Stomach (tissue), 19 donors: ENCODE measurements around the gene VWF. TPM values are rescaled to one million over a fixed set of nuclear protein-coding genes. Genes with fewer than 3 reads are reported as not detected.

Experiments
- DNase-seq, 2 donors: peaks; one replicate each; pipeline versions ENCODE4 v3.0.0 to v3.0.0-alpha.2; 2013 to 2019
- H3K27ac ChIP-seq, 5 donors: fragments of 200-600 bp in 4 of 5; sonication (generic) in 4 of 5; one replicate each; pipeline ENCODE4 v1.5.1; 2013 to 2019; ENCODE audit warnings: mild to moderate bottlenecking in 1 of 5, moderate library complexity in 1 of 5
- H3K27me3 ChIP-seq, 3 donors: fragments of 200-600 bp; sonication (generic); one replicate each; pipeline ENCODE4 v1.5.1; 2017 to 2019; ENCODE audit warnings: mixed run types in 1 of 3
- H3K36me3 ChIP-seq, 4 donors: fragments of 200-600 bp; sonication (generic); 1 replicate in 3 of 4; 2 replicates in 1 of 4; pipeline ENCODE4 v1.5.1; 2016 to 2019
- H3K4me1 ChIP-seq, 4 donors: fragments of 200-600 bp; sonication (generic); one replicate each; pipeline ENCODE4 v1.5.1; 2016 to 2019
- H3K4me3 ChIP-seq, 4 donors: fragments of 200-600 bp; sonication (generic) in 3 of 4; one replicate each; pipeline ENCODE4 v1.5.1; 2016 to 2019; ENCODE audit warnings: mild to moderate bottlenecking in 1 of 4
- H3K9me3 ChIP-seq, 4 donors: fragments of 200-600 bp; sonication (generic); one replicate each; pipeline ENCODE4 v1.5.1; 2016 to 2019
- EP300 ChIP-seq: sonication (generic); formaldehyde crosslinking; IDR thresholded peaks from one replicate; pipeline ENCODE4 v1.6.1; 2017; ENCODE audit warnings: antibody characterized with exemption
- POLR2A ChIP-seq, 4 donors: fragments of 450-650 bp; IDR thresholded peaks; one replicate each; pipeline ENCODE4 v1.6.1; 2016; ENCODE audit warnings: antibody characterized with exemption in 4 of 4, control low read depth in 2 of 4, mild to moderate bottlenecking in 1 of 4, moderate library complexity in 1 of 4
- POLR2AphosphoS5 ChIP-seq, 3 donors: sonication (generic); formaldehyde crosslinking; IDR thresholded peaks; one replicate each; pipeline ENCODE4 v1.6.1; 2016; ENCODE audit warnings: antibody characterized with exemption in 3 of 3
- WGBS, 5 donors: extraction: QIAGEN DNeasy Blood & Tissue Kit in 3 of 5; methylation state at CpG; one replicate each; pipeline versions ENCODE4 v1.1.5 to v1.1.7; 2013 to 2018; 5-methylcytosine and 5-hydroxymethylcytosine counted together
- intact Hi-C: fragments of 100-400 bp; cut with DNase I; formaldehyde crosslinking; loops from one replicate; pipeline ENCODE4 v1.15.1; 2023; ENCODE audit warnings: low total_unique reads
- long read RNA-seq, 10 donors: transcript quantifications; one replicate each; lab custom pipeline, GENCODE V29; 2026
- polyA plus RNA-seq, 3 donors: library from polyadenylated mRNA; stranded (reverse); fragments of 200-250 nt; gene quantifications; one replicate each; pipeline ENCODE4 v1.2.3, GENCODE V29; 2013
- total RNA-seq, 5 donors: library from RNA; depleted of rRNA; stranded (reverse); fragments of >200 nt; gene quantifications; one replicate each; pipeline versions ENCODE4 v1.1.0 to v1.2.3, GENCODE V29; 2014 to 2016
- TF ChIP-seq, protein P1 (sequence below), 7 experiments: fragments of 450-650 bp in 4 of 7; fragments of 200-600 bp in 3 of 7; sonication (generic) in 3 of 7; IDR thresholded peaks; one replicate each; pipeline ENCODE4 v1.5.1; 2016 to 2019; ENCODE audit warnings: antibody characterized with exemption in 7 of 7, control low read depth in 2 of 7, mild to moderate bottlenecking in 1 of 7
- donor health status: healthy with polysubstance abuse.
- donor health status: Bipolar disorder and iron deficiency.
- donor health status: healthy.

The VWF gene
- total RNA-seq (100 to 1,000 TPM in 1 of 5 donors, 10 to 100 TPM in 4; 49.0 to 103 (median 69.6) TPM), polyA plus RNA-seq (10 to 100 TPM in 1 of 3 donors, 1 to 10 TPM in 2; 3.1 to 22.7 (median 3.2) TPM)
- long read RNA-seq, donor 1 = 0 reads
- long read RNA-seq, donor 2 = 0 reads
- long read RNA-seq, donor 3 = 0 reads
- long read RNA-seq, donor 4 = 0 reads
- long read RNA-seq, donor 5 = 0 reads
- long read RNA-seq, donor 6 = 0 reads
- long read RNA-seq, donor 7 = 0 reads
- long read RNA-seq, donor 8 = 0 reads
- long read RNA-seq, donor 9 = 0 reads
- long read RNA-seq, donor 10 = 0 reads

DNA sequence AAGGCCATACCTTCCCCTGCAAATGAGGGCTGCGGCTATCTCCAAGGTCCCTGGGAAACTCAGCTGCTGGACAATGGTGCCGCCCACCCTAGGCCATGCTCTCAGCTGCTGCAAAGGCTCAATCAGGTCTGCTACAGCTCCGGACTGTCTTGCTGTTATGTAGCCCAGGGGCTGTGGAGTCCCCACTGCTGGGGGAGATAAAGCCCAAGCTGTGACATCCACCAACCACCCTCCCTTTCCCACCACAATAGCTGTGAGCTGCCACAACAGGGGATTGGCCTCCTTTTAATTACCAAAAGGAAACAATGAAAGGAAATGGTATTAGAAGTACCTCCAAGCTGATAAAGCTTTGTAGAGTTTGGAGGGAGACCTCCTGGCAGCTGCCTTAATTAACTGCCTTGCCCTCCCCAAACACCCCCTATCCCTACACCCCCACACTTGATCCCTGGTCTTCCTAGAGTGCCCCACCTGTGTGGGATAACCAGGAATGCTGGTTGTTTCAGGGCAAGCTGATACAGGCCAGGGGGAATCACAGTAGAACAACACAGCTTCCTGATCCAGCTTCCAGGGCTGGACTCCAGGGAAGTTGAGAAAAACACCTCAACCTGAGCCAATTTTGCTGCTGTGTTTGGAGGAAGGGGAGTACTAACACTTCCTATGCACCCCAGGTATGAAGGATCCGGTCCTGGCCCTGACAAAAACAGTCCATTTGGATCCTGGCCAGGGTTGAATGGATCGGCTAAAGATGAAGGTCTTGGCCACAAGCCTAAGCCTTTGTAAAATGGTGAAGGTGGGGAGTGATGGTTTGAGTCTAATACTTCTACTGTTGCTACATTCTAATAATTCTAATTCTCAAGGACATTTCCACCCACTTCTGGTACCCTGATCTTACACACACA lies at the start of gene VWF:
TSS of gene VWF (minus strand) at position 260 of the 899 bp plus-strand sequence. CDS start 1,474 bp downstream, outside the sequence.
- WGBS, 5 donors = 21 to 80% (median 57%) methylated on average over 2 to 5 of the region's 5 CpGs
- TF ChIP-seq POLR2AphosphoS5 (IDR thresholded peaks at IDR 0.05) (peak in 2 of 3 donors; percentile 16 to 25), POLR2A (IDR thresholded peaks at IDR 0.05) (no peak), EP300 (no peak)
- TF ChIP-seq, protein P1, sequence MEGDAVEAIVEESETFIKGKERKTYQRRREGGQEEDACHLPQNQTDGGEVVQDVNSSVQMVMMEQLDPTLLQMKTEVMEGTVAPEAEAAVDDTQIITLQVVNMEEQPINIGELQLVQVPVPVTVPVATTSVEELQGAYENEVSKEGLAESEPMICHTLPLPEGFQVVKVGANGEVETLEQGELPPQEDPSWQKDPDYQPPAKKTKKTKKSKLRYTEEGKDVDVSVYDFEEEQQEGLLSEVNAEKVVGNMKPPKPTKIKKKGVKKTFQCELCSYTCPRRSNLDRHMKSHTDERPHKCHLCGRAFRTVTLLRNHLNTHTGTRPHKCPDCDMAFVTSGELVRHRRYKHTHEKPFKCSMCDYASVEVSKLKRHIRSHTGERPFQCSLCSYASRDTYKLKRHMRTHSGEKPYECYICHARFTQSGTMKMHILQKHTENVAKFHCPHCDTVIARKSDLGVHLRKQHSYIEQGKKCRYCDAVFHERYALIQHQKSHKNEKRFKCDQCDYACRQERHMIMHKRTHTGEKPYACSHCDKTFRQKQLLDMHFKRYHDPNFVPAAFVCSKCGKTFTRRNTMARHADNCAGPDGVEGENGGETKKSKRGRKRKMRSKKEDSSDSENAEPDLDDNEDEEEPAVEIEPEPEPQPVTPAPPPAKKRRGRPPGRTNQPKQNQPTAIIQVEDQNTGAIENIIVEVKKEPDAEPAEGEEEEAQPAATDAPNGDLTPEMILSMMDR (IDR thresholded peaks at IDR 0.05) = no peak
- Histone ChIP-seq H3K27ac (peak within 1 kb of the TSS; percentile 36 to 63 (median 57)), H3K9me3 (no peaks in the 10 kb centered on the region), H3K4me1 (no peaks in the 10 kb centered on the region), H3K36me3 (no peaks in the 10 kb centered on the region), H3K4me3 (peak within 1 kb of the TSS in 3 of 4 donors; percentile 11 to 23 (median 20)), H3K27me3 (no peaks in the 10 kb centered on the region)
- DNase-seq = peak in 1 of 2 donors; percentile 21
- intact Hi-C loops = no loop called here

DNA sequence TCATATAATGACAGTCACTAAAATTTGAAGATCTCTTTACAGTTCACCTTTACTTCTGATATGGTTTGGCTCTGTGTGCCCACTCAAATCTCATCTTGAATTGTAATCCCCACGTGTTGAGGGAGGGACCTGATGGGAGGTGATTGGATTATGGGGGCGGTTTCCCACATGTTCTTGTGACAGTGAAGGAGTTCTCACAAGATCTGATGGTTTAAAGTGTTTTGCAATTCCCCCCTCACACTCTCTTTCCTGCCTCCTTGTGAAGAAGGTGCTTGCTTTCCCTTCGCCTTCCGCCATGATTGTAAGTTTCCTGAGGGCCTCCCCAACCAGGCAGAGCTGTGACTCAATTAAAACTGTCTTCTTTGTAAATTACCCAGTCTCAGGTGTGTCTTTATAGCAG lies 48.4 kb upstream of the VWF start:
- Histone ChIP-seq H3K9me3 (no peaks in the 10 kb centered on the region), H3K27me3 (no peaks in the 10 kb centered on the region), H3K4me1 (peaks cover 3 to 10% (median 7%) of the 10 kb centered on the region in 4 donors), H3K4me3 (no peak overlapping the region), H3K36me3 (no peaks in the 10 kb centered on the region), H3K27ac (peak overlapping the region in 3 of 5 donors; percentile 9 to 51 (median 35))
- no peak for DNase-seq
- intact Hi-C loops = no loop called here
- 68 to 84% (median 77%) methylated on average over 4 of the region's 4 CpGs for WGBS, 5 donors
- TF ChIP-seq POLR2A (IDR thresholded peaks at IDR 0.05) = no peak
- TF ChIP-seq POLR2AphosphoS5 (IDR thresholded peaks at IDR 0.05) = no peak

DNA sequence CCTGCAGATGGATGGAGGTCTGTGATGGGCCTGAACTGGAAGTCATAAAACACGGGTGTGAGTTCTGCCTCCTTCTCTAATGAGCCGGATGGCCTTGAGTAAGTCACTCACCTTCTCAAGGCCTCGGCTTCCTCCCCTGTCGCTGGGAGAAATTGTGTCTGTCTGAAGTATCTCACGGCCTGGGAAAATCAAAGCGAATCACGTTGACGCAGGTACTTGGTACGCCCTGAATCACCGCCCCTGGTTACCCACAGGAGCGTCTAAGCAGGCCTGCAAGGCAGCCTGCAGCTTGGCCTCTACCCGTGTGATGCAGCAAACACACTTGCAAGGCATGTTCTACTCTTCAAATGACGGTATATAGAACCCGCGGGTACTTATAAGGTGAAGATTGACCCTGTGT lies 47.6 kb upstream of the VWF start:
- intact Hi-C loops = no loop called here

DNA sequence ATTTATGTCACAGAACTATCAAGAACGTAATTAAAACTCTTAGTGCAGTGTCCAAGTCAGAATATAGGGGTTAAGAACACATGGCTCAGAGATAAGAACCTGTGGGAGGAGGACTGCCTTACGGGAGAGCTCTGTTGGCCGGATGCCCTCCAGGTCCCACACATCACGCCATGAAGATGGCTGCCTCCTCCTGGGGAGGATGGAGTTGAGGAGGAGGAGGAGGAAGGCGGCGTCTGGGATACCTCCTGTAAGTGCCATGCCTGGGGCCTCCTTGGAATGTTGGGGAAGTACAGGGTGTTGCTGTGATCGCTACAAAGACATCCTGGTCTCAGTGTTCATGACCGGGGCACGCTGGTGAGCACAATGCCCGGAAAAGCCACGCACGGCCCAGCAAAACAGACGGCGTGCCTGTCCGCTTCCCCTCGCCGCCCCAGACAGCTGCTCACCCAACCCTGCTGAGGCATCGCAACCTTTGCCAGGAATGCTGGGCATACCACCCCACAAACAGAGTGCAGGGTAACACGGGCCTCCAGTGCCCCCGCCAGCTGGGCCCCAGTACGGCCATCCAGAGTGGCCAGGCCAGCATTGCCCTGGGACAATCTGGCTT lies 47.0 kb upstream of the VWF start:
- peaks cover 14 to 24% (median 17%) of the 10 kb centered on the region in 4 donors for H3K4me1 ChIP-seq
- intact Hi-C loops = no loop called here
- no peak for DNase-seq
- TF ChIP-seq, protein P1 (IDR thresholded peaks at IDR 0.05) = no peak
- TF ChIP-seq EP300 (peak; percentile 45), POLR2AphosphoS5 (IDR thresholded peaks at IDR 0.05) (peak in 2 of 3 donors; percentile 31 to 63), POLR2A (IDR thresholded peaks at IDR 0.05) (no peak)
- no peaks in the 10 kb centered on the region for H3K9me3 ChIP-seq
- peak overlapping the region in 3 of 5 donors; percentile 9 to 51 (median 35) for H3K27ac ChIP-seq
- H3K36me3 ChIP-seq = no peaks in the 10 kb centered on the region
- no peak overlapping the region for H3K4me3 ChIP-seq
- H3K27me3 ChIP-seq = no peaks in the 10 kb centered on the region
- WGBS, 5 donors = 66 to 81% (median 75%) methylated on average over 11 to 21 of the region's 21 CpGs

More for the DNA sequence above, 47.6 kb upstream of the VWF start:
- peaks cover 11 to 18% (median 15%) of the 10 kb centered on the region in 4 donors for H3K4me1 ChIP-seq
- DNase-seq = no peak
- H3K27me3 ChIP-seq = no peaks in the 10 kb centered on the region
- peak overlapping the region in 4 of 5 donors; percentile 9 to 51 (median 26) for H3K27ac ChIP-seq
- no peaks in the 10 kb centered on the region for H3K9me3 ChIP-seq
- WGBS, 5 donors = 90 to 96% (median 92%) methylated on average over 15 of the region's 15 CpGs
- TF ChIP-seq, protein P1 (IDR thresholded peaks at IDR 0.05) = no peak
- no peak for TF ChIP-seq EP300
- TF ChIP-seq POLR2A (IDR thresholded peaks at IDR 0.05) = no peak
- TF ChIP-seq POLR2AphosphoS5 (IDR thresholded peaks at IDR 0.05) = no peak
- no peaks in the 10 kb centered on the region for H3K36me3 ChIP-seq
- no peak overlapping the region for H3K4me3 ChIP-seq
